ENCODE measurements around the gene TMEM81.

The TMEM81 gene

DNA sequence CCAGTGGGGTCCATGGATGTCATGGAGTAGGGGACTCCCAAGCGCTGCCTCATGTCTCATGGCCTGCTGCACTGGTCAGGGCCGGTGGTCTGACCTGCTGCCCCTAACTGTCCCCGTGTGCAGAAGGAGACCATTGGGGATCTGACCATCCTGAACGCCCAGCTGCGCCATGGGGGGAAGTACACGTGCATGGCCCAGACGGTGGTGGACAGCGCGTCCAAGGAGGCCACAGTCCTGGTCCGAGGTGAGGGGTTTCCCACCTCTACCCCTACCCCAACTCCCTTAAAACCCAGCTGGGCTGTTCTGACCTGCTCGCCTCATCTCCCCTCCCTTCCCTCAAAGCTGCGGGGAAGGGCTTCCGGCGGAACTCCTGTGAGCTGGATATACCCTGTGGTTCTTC is 18.6 kb downstream of the TMEM81 start:
- POLR2A ChIA-PET: no interaction called here
- CTCF ChIA-PET: interaction anchor here (1.3 to 1.6 kb wide), 3 partner anchors 9 to 89 kb away, joined by 4 read pairs; no protein-coding TSS in a partner anchor
- TF ChIP-seq, protein P1, sequence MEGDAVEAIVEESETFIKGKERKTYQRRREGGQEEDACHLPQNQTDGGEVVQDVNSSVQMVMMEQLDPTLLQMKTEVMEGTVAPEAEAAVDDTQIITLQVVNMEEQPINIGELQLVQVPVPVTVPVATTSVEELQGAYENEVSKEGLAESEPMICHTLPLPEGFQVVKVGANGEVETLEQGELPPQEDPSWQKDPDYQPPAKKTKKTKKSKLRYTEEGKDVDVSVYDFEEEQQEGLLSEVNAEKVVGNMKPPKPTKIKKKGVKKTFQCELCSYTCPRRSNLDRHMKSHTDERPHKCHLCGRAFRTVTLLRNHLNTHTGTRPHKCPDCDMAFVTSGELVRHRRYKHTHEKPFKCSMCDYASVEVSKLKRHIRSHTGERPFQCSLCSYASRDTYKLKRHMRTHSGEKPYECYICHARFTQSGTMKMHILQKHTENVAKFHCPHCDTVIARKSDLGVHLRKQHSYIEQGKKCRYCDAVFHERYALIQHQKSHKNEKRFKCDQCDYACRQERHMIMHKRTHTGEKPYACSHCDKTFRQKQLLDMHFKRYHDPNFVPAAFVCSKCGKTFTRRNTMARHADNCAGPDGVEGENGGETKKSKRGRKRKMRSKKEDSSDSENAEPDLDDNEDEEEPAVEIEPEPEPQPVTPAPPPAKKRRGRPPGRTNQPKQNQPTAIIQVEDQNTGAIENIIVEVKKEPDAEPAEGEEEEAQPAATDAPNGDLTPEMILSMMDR (IDR thresholded peaks at IDR 0.05; ENCODE audit: control extremely low read depth, extremely low read depth, low read depth, missing control alignments): no peak
- DNase-seq (ENCODE audit: extremely low spot score): no peak

GRCh38 chr1:205064741-205065316 is 19.4 kb downstream of the TMEM81 start:
- CTCF ChIA-PET: interaction anchor here (1.6 to 5.4 kb wide), 2 partner anchors 76 to 88 kb away, joined by 4 to 150 read pairs; no protein-coding TSS in a partner anchor
- TF ChIP-seq, protein P1 (IDR thresholded peaks at IDR 0.05; ENCODE audit: control extremely low read depth, extremely low read depth, low read depth, missing control alignments): no peak
- POLR2A ChIA-PET: no interaction called here
- DNase-seq (ENCODE audit: extremely low spot score): no peak

DNA sequence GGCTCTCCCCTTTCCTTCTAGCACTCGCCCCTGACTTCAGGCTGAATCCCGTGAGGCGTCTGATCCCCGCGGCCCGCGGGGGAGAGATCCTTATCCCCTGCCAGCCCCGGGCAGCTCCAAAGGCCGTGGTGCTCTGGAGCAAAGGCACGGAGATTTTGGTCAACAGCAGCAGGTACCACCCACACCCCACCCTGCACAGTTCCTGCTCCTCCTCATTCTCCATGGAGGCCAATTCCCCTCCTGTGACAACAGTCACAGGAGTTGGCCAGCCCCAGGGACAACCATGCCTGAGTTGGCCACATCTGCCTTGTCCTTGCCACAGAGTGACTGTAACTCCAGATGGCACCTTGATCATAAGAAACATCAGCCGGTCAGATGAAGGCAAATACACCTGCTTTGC is 20.0 kb downstream of the TMEM81 start:
- CTCF ChIA-PET: interaction anchor here (3.6 to 5.7 kb wide), 4 partner anchors 9 to 89 kb away, joined by 62 to 150 read pairs (median 79); no protein-coding TSS in a partner anchor
- TF ChIP-seq, protein P1 (IDR thresholded peaks at IDR 0.05; ENCODE audit: control extremely low read depth, extremely low read depth, low read depth, missing control alignments): no peak
- DNase-seq (ENCODE audit: extremely low spot score): no peak
- POLR2A ChIA-PET: no interaction called here

DNA sequence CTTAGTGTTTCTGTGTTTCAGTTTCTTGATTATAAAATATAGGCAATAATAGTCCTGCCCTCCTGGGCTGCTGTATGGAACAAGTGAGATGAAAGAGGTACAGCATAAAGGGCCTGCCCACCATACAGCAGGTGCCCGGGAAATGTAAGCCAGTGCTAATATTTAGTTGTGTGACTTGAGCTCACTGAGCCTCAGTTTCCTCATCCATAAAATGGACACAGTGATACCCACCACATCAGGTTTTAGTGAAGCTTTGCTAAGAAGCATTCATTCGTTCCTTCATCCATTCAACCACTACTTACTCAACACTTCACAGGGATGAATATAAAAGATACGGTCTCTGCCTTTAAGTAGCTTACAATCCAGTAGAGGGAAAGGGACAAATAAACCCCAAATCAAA is 21.4 kb downstream of the TMEM81 start:
- ChIA-PET CTCF (interaction anchor here (1.0 to 5.7 kb wide), 19 partner anchors 11 to 260 kb away, joined by 3 to 150 read pairs (median 13); no protein-coding TSS in a partner anchor), POLR2A (no interaction called here)
- no peak for DNase-seq (ENCODE audit: extremely low spot score)
- TF ChIP-seq, protein P1 (IDR thresholded peaks at IDR 0.05; ENCODE audit: control extremely low read depth, extremely low read depth, low read depth, missing control alignments): no peak

GRCh38 chr1:205062319-205062718 is 21.9 kb downstream of the TMEM81 start:
- CTCF ChIA-PET: interaction anchor here (1.0 to 5.7 kb wide), 33 partner anchors 11 to 484 kb away, joined by 3 to 150 read pairs (median 10); partner anchors contain the start of genes RBBP5 and TMEM81
- TF ChIP-seq, protein P1 (IDR thresholded peaks at IDR 0.05; ENCODE audit: control extremely low read depth, extremely low read depth, low read depth, missing control alignments): no peak
- POLR2A ChIA-PET: no interaction called here
- no peak for DNase-seq (ENCODE audit: extremely low spot score)

DNA sequence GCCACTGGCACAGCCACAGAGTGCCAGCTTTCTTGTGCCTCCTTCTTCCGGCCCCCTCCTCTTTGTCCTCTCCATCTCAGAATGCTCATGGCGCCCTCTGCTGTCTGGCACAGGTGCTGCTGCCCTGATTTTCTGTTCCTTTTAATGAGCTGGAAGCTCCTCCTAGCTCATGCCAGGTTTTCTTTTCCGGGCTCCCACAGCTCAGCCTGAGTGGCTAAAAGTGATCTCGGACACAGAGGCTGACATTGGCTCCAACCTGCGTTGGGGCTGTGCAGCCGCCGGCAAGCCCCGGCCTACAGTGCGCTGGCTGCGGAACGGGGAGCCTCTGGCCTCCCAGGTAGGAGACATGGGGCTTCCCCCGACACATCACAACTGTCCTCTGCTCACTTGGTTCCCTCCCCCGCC is 22.6 kb downstream of the TMEM81 start:
- POLR2A ChIA-PET: no interaction called here
- CTCF ChIA-PET: interaction anchor here (0.6 to 5.7 kb wide), 61 partner anchors 11 to 499 kb away, joined by 3 to 150 read pairs (median 5); partner anchors contain the start of genes RBBP5 and TMEM81
- TF ChIP-seq, protein P1 (IDR thresholded peaks at IDR 0.05; ENCODE audit: control extremely low read depth, extremely low read depth, low read depth, missing control alignments): peak; percentile 96
- peak; percentile 81 for DNase-seq (ENCODE audit: extremely low spot score)
